AG04450 (cell line): Measurements from ENCODE around the gene SYNGAP1. TPM values are rescaled to one million over a fixed set of nuclear protein-coding genes. Genes with fewer than 3 reads are reported as not detected.
"Not testable (repeated sequence)": the region's sequence is repeated elsewhere in the genome, so short reads cannot be mapped to it uniquely, and the experiment has no call there.

Experiments used
- CTCF ChIA-PET: fragments of 300-600, 350-600 bp; formaldehyde crosslinking; extraction: SDS; loops from one replicate; lab custom pipeline; 2022; ENCODE audit warnings: antibody characterized with exemption, inconsistent platforms; lab: Charles Lee
- POLR2A ChIA-PET: fragments of 350-600 bp; formaldehyde crosslinking; extraction: SDS; loops from one replicate; lab custom pipeline; 2021; ENCODE audit warnings: antibody characterized with exemption, inconsistent platforms; lab: Yijun Ruan, JAX
- DNase-seq: peaks from one replicate; pipeline ENCODE4 v3.0.0-alpha.2; 2011; ENCODE audit warnings: low read depth, low spot score
- H3K27ac ChIP-seq: one replicate; pipeline ENCODE4 v1.5.1; 2012; ENCODE audit warnings: low read depth, low read length, control low read depth
- H3K27me3 ChIP-seq: one replicate; pipeline ENCODE4 v1.6.0; 2012; ENCODE audit warnings: low read length; ENCODE audit not compliant: control insufficient read depth, insufficient read depth
- H3K4me3 ChIP-seq: 2 replicates; pipeline ENCODE4 v1.5.1; 2011; ENCODE audit warnings: mild to moderate bottlenecking, low read depth, low read length, control low read depth
- H3K9me3 ChIP-seq: 2 replicates; pipeline ENCODE4 v1.5.1; 2012; ENCODE audit warnings: low read length; ENCODE audit not compliant: control insufficient read depth, insufficient read depth
- polyA plus RNA-seq: library from polyadenylated mRNA; depleted of rRNA; stranded (reverse); fragments of >200 nt; gene quantifications from 2 replicates; pipeline ENCODE4 v1.2.3, GENCODE V29; 2011
- TF ChIP-seq, protein P1 (sequence below): IDR thresholded peaks from 2 replicates; pipeline ENCODE4 v1.5.1; 2011; ENCODE audit warnings: low read depth, low read length, control low read depth, inconsistent platforms

Gene SYNGAP1
- polyA plus RNA-seq, 1 experiment = 5.3 TPM

DNA sequence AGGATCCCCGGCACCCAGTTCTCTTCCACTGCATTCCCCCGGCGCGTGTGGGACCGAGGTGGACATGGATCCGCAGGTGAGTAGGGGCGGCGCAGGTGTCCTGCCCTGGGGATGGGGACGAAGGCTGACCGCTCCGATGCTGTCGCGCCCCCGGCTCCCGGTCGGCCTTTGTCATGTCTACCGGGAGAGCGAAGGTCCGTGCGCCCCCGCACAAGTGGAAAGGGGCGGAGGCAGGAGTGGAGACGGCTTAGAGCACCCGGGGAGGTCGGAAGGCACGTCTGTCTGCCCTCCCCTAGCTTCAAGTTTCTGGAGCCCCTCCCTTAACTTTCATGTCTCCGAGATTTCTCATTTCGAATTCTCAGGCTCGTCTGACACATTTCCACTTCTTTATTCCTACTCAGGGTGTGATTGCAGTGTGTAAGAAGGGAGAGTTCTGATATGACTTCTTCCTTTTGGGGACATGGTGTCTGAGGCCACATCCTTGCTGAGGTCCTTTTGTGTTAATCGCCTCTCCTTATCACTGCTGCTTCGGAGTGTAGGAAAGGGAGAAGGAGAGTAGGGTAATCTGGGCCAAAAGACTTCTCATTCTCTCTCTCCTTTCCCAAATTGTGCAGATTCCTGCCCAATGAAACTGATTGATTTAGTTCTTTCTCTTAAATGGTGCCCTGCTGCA is 27.8 kb upstream of the SYNGAP1 start:
- no peak for DNase-seq

DNA sequence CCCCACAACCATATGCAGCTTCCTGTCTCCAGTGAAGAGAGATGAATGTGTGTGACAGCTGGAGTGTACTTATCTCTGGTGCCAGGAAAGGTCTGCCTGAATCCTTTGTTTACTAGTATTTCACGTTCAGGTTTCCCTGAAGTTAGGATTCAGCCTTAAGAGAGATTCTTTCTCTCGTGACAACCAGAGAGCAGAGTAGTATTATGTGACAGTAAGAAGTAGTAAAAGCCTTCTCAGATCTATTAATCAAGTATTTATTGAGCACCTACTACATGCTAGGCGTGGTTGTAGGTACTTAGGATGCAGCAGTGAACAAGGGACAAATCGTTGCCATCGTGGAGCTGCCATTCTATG is 27.3 kb upstream of the SYNGAP1 start:
- TF ChIP-seq, protein P1, sequence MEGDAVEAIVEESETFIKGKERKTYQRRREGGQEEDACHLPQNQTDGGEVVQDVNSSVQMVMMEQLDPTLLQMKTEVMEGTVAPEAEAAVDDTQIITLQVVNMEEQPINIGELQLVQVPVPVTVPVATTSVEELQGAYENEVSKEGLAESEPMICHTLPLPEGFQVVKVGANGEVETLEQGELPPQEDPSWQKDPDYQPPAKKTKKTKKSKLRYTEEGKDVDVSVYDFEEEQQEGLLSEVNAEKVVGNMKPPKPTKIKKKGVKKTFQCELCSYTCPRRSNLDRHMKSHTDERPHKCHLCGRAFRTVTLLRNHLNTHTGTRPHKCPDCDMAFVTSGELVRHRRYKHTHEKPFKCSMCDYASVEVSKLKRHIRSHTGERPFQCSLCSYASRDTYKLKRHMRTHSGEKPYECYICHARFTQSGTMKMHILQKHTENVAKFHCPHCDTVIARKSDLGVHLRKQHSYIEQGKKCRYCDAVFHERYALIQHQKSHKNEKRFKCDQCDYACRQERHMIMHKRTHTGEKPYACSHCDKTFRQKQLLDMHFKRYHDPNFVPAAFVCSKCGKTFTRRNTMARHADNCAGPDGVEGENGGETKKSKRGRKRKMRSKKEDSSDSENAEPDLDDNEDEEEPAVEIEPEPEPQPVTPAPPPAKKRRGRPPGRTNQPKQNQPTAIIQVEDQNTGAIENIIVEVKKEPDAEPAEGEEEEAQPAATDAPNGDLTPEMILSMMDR = no peak
- H3K27me3 ChIP-seq = no peaks in the 10 kb centered on the region
- ChIA-PET POLR2A (no interaction called here), CTCF (no interaction called here)
- no peaks in the 10 kb centered on the region; the same call in 1 of the 2 replicates for H3K9me3 ChIP-seq
- DNase-seq = no peak
- peak overlapping the region; percentile 87 for H3K27ac ChIP-seq
- H3K4me3 ChIP-seq = peak overlapping the region; percentile 92

More for the DNA sequence above, 27.8 kb upstream of the SYNGAP1 start:
- no peaks in the 10 kb centered on the region for H3K27me3 ChIP-seq
- TF ChIP-seq, protein P1 = no peak
- peak overlapping the region; percentile 92 for H3K4me3 ChIP-seq
- H3K9me3 ChIP-seq = no peaks in the 10 kb centered on the region; the same call in 1 of the 2 replicates
- POLR2A ChIA-PET = no interaction called here
- H3K27ac ChIP-seq = peak overlapping the region; percentile 87
- CTCF ChIA-PET = no interaction called here

DNA sequence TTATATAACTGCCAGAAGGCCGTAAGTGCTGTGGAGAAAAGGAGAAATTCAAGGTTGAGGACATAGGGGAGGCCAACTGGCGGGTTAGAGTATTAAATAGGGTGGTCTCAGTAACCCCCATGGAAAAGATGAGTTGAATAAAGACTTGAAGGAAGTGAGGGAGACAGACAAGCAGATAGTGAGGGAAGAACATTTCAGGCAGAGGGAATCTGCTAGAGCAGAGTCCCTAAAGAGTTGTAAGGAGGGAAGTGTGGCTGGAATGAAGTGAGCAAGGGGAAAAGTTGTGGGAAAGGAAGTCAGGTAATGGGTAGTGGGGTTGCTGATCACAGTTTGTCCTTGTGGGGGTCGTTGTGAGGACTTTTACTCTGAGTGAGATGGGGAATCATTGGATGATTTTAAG is 26.9 kb upstream of the SYNGAP1 start:
- H3K27ac ChIP-seq = no peak overlapping the region
- ChIA-PET POLR2A (no interaction called here), CTCF (no interaction called here)
- TF ChIP-seq, protein P1 = no peak
- DNase-seq = no peak
- no peaks in the 10 kb centered on the region for H3K27me3 ChIP-seq
- peak overlapping the region; percentile 92 for H3K4me3 ChIP-seq
- H3K9me3 ChIP-seq = no peaks in the 10 kb centered on the region; the same call in 1 of the 2 replicates

DNA sequence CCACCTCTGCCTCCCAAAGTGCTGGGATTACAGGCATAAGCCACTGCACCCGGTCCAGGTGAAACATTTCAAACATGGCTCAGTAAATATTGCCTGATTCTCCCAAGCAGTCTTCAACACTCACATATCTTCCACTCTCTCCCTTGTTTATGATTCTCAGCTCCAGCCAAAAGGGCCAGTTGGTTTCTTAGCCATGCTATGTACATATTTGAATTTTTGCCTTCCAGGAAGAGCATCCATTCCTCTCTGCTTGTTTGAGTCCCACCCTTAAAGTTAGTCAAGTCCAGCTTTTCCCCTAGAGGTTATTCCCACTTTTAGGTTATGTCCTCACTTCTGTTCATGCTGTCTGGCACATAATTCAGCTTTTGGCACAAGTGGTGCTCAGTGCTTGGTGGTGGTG is 22.3 kb upstream of the SYNGAP1 start:
- DNase-seq = no peak
- CTCF ChIA-PET = interaction anchor here (0.6 kb wide), 1 partner anchor 119 kb away, joined by 3 read pairs; no protein-coding TSS in a partner anchor
- no peak overlapping the region for H3K27ac ChIP-seq

DNA sequence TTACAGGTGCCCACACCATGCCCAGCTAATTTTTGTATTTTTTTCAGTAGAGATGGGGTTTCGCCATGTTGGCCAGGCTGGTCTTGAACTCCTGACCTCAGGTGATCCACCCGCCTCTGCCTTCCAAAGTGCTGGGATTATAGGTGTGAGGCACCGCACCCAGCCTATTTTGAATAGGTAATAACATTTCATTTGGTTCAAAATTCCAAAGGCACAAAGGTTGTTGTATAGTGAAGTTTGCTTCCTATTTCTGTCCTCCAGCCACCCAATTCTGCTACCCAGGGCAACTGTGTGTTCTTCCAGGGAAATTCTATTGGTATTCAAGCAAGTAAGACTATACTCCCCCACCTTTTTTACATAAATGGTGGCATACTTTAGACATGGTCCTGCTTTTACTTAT is 21.3 kb upstream of the SYNGAP1 start:
- H3K4me3 ChIP-seq, CTCF ChIA-PET, H3K9me3 ChIP-seq, H3K27me3 ChIP-seq, DNase-seq, H3K27ac ChIP-seq, POLR2A ChIA-PET: not testable (repeated sequence)

More for the DNA sequence above, 22.3 kb upstream of the SYNGAP1 start:
- POLR2A ChIA-PET = no interaction called here
- TF ChIP-seq, protein P1 = no peak
- no peak overlapping the region for H3K4me3 ChIP-seq
- H3K9me3 ChIP-seq = no peaks in the 10 kb centered on the region
- no peaks in the 10 kb centered on the region for H3K27me3 ChIP-seq

DNA sequence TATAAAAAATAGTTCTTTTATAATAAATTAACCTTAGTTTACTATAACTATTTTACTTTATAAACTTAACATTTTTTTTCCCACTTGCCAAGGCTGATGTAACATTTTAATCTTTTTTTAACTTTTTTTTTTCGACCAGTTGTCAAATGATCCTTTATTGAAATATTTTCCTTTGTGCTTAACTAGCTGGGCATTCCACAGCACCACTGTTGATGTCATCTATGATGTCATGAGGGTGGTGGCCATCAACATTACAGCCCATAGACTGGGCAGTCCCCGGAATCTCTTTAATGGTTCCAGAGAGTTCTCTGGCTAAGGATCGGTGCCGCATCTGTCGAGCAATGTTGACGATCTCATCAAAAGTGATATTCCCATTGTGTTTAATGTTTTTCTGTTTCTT is 20.0 kb upstream of the SYNGAP1 start:
- H3K9me3 ChIP-seq, H3K27me3 ChIP-seq, CTCF ChIA-PET, H3K27ac ChIP-seq, H3K4me3 ChIP-seq, DNase-seq: not testable (repeated sequence)
- POLR2A ChIA-PET = interaction anchor here (0.7 kb wide), 1 partner anchor 215 kb away, joined by 3 read pairs; no protein-coding TSS in a partner anchor
